ENCODE measurements around the gene PARD6A. TPM values are rescaled to one million over a fixed set of nuclear protein-coding genes. Genes with fewer than 3 reads are reported as not detected.

PARD6A gene
- total RNA-seq, 1 experiment from 2014 or later, result 4.4 TPM

DNA sequence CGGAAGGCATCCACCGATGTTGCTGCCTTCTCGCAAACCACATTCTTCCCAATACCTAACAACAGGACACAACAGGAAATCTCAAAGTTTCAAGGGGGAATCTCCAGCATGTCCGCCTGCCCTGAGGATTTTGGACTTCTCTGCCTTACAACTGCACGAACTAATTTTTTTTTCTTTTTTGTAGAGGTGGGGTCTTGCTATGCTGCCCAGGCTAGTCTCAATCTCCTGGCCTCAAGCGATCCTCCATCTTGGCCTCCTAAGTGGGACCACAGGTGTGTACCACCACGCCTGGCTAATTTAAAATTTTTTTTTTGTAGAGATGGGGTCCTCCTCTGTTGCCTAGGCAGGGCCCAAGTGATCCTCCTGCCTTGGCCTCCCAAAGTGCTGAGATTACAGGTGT, 15.2 kb downstream of the PARD6A start:
- Histone ChIP-seq H3K4me3 (no peak overlapping the region), H3F3A (ENCODE audit: insufficient read depth, low read depth) (peaks cover 32% of the 10 kb centered on the region), H3K36me3 (ENCODE audit: low read depth) (no peaks in the 10 kb centered on the region), H3K9me2 (ENCODE audit: insufficient read depth) (no peaks in the 10 kb centered on the region), H3K27me3 (ENCODE audit: insufficient read depth, low read depth) (no peaks in the 10 kb centered on the region), H3K4me2 (peak overlapping the region; percentile 30; the same call in 1 of the 2 replicates), H3K4me1 (replicated peaks; ENCODE audit: insufficient read depth) (peaks cover 26% of the 10 kb centered on the region), H3K9me3 (ENCODE audit: insufficient read depth, low read depth) (no peaks in the 10 kb centered on the region), H3K27ac (peak overlapping the region; percentile 78), H3K79me2 (ENCODE audit: low read depth) (0 out of 2 replicates have a peak, but pooled peaks cover 3% of the 10 kb centered on the region), H2AFZ (no peak overlapping the region), H4K20me1 (ENCODE audit: insufficient read depth) (no peaks in the 10 kb centered on the region)
- intact Hi-C loops (cut with micrococcal nuclease; ENCODE audit: unreplicated experiment), result loop anchor here (5.0 to 10.0 kb wide), 3 partner anchors 46 to 559 kb away; partner anchors contain the start of gene ESRP2
- no peak for DNase-seq
- no peak for TF ChIP-seq CTCF (conservative IDR thresholded peaks at IDR 0.05)
- no peak for TF ChIP-seq EZH2 (IDR thresholded peaks at IDR 0.05; ENCODE audit: low read depth)
- ChIA-PET POLR2A (ENCODE audit: unreplicated experiment) (no interaction called here), CTCF (interaction anchor here (0.5 to 1.1 kb wide), 2 partner anchors 92 to 112 kb away, joined by 3 to 5 read pairs; no protein-coding TSS in a partner anchor)
- BruUV-seq (replicated peaks), result no TSS peak

DNA sequence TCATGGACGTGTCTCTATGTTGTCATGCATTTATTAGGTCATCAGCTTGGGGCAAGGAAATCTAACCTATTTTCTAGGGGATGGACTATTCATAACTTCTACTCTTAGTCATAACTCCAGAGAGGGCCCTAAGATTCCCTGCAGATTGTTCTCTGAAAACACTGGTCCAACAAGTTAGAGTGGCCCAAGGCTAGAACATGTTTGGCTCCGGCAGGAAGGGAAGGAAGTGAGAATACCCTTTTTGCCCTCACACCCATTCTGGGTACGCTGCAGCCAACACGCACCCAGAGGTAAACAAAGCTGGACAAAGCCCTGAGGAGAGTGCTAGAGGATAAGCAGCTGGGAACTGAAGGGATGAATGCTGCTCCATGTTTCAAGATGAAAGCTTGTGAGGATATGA, 15.8 kb downstream of the PARD6A start:
- intact Hi-C loops (cut with micrococcal nuclease; ENCODE audit: unreplicated experiment), result loop anchor here (5.0 to 10.0 kb wide), 3 partner anchors 46 to 558 kb away; partner anchors contain the start of gene ESRP2
- H3K27ac ChIP-seq, result peak overlapping the region; percentile 78
- POLR2A ChIA-PET (ENCODE audit: unreplicated experiment), result interaction anchor here (0.6 to 0.7 kb wide), 6 partner anchors 42 to 551 kb away, joined by 3 to 6 read pairs (median 4); partner anchors contain the start of gene TSNAXIP1

GRCh38 chr16:67676939-67677338, 16.2 kb downstream of the PARD6A start:
- BruUV-seq (replicated peaks), result no TSS peak
- Histone ChIP-seq H2AFZ (no peak overlapping the region), H3K9me3 (ENCODE audit: insufficient read depth, low read depth) (no peaks in the 10 kb centered on the region), H3K4me1 (replicated peaks; ENCODE audit: insufficient read depth) (peaks cover 26% of the 10 kb centered on the region), H3K4me2 (peak overlapping the region; percentile 30), H3F3A (ENCODE audit: insufficient read depth, low read depth) (peaks cover 32% of the 10 kb centered on the region), H3K9me2 (ENCODE audit: insufficient read depth) (no peaks in the 10 kb centered on the region), H3K27me3 (ENCODE audit: insufficient read depth, low read depth) (no peaks in the 10 kb centered on the region), H4K20me1 (ENCODE audit: insufficient read depth) (no peaks in the 10 kb centered on the region), H3K4me3 (no peak overlapping the region), H3K36me3 (ENCODE audit: low read depth) (no peaks in the 10 kb centered on the region), H3K79me2 (ENCODE audit: low read depth) (0 out of 2 replicates have a peak, but pooled peaks cover 3% of the 10 kb centered on the region), H3K27ac (peak overlapping the region; percentile 78)
- ChIA-PET POLR2A (ENCODE audit: unreplicated experiment) (interaction anchor here (0.6 to 0.7 kb wide), 7 partner anchors 17 to 551 kb away, joined by 3 to 6 read pairs (median 4); partner anchors contain the start of genes ACD and TSNAXIP1), CTCF (interaction anchor here (0.5 to 1.1 kb wide), 2 partner anchors 113 to 408 kb away, joined by 3 read pairs; partner anchors contain the start of gene NFATC3)
- TF ChIP-seq CTCF (conservative IDR thresholded peaks at IDR 0.05) (no peak), EZH2 (IDR thresholded peaks at IDR 0.05; ENCODE audit: low read depth) (no peak)
- DNase-seq, result no peak
- intact Hi-C loops (cut with micrococcal nuclease; ENCODE audit: unreplicated experiment), result loop anchor here (5.0 to 10.0 kb wide), 3 partner anchors 45 to 558 kb away; partner anchors contain the start of gene ESRP2

More for the DNA sequence above, 15.8 kb downstream of the PARD6A start:
- H3K4me1 ChIP-seq (replicated peaks; ENCODE audit: insufficient read depth), result peaks cover 26% of the 10 kb centered on the region
- DNase-seq, result peak; percentile 71 to 92
- 0 out of 2 replicates have a peak, but pooled peaks cover 3% of the 10 kb centered on the region for H3K79me2 ChIP-seq (ENCODE audit: low read depth)
- H3K4me2 ChIP-seq, result peak overlapping the region; percentile 30
- peaks cover 32% of the 10 kb centered on the region for H3F3A ChIP-seq (ENCODE audit: insufficient read depth, low read depth)
- TF ChIP-seq EZH2 (IDR thresholded peaks at IDR 0.05; ENCODE audit: low read depth) (no peak), CTCF (conservative IDR thresholded peaks at IDR 0.05) (no peak)
- CTCF ChIA-PET, result interaction anchor here (0.5 to 1.1 kb wide), 3 partner anchors 92 to 409 kb away, joined by 3 to 5 read pairs (median 3); partner anchors contain the start of gene NFATC3
- no peaks in the 10 kb centered on the region for H4K20me1 ChIP-seq (ENCODE audit: insufficient read depth)
- H3K9me2 ChIP-seq (ENCODE audit: insufficient read depth), result no peaks in the 10 kb centered on the region
- BruUV-seq (replicated peaks), result no TSS peak
- no peaks in the 10 kb centered on the region for H3K27me3 ChIP-seq (ENCODE audit: insufficient read depth, low read depth)
- H3K36me3 ChIP-seq (ENCODE audit: low read depth), result no peaks in the 10 kb centered on the region
- H3K4me3 ChIP-seq, result no peak overlapping the region
- H2AFZ ChIP-seq, result no peak overlapping the region
- no peaks in the 10 kb centered on the region for H3K9me3 ChIP-seq (ENCODE audit: insufficient read depth, low read depth)
